H9 (cell line): ENCODE results near the gene MRPS6. TPM values are rescaled to one million over a fixed set of nuclear protein-coding genes. Genes with fewer than 3 reads are reported as not detected.

ENCODE experiments used
- DNase-seq: peaks from one replicate; pipeline ENCODE4 v3.0.0-alpha.2; 2017
- H2AFZ ChIP-seq: one replicate; pipeline ENCODE4 v1.6.1; 2013; ENCODE audit warnings: mild to moderate bottlenecking, low read length, control low read depth, moderate library complexity
- H2AK5ac ChIP-seq: 2 replicates; pipeline ENCODE4 v1.6.1; 2013; ENCODE audit warnings: low read length, control low read depth, mixed read lengths; ENCODE audit not compliant: insufficient read length
- H2BK120ac ChIP-seq: one replicate; pipeline ENCODE4 v1.6.1; 2013; ENCODE audit warnings: low read depth, mild to moderate bottlenecking, low read length, control low read depth, inconsistent platforms; ENCODE audit not compliant: poor library complexity, severe bottlenecking
- H2BK12ac ChIP-seq: 2 replicates; pipeline ENCODE4 v1.6.1; 2013; ENCODE audit warnings: low read length, control low read depth, mixed read lengths, low read depth; ENCODE audit not compliant: insufficient read length
- H2BK15ac ChIP-seq: 2 replicates; pipeline ENCODE4 v1.6.1; 2013; ENCODE audit warnings: low read depth, low read length, control low read depth
- H2BK20ac ChIP-seq: one replicate; pipeline ENCODE4 v1.6.1; 2013; ENCODE audit warnings: low read depth, mild to moderate bottlenecking, low read length, control low read depth, inconsistent platforms; ENCODE audit not compliant: poor library complexity, severe bottlenecking
- H2BK5ac ChIP-seq: 2 replicates; pipeline ENCODE4 v1.6.1; 2013; ENCODE audit warnings: low read length, control low read depth, mixed read lengths; ENCODE audit not compliant: insufficient read length
- H3K14ac ChIP-seq: 2 replicates; pipeline ENCODE4 v1.6.1; 2013; ENCODE audit warnings: low read length, control low read depth; ENCODE audit not compliant: insufficient read depth
- H3K18ac ChIP-seq: 2 replicates; pipeline ENCODE4 v1.6.1; 2013; ENCODE audit warnings: low read depth, mild to moderate bottlenecking, mixed read lengths, low read length, control low read depth; ENCODE audit not compliant: insufficient read length
- H3K23ac ChIP-seq: 2 replicates; pipeline ENCODE4 v1.6.1; 2013; ENCODE audit warnings: low read length, control low read depth, mixed read lengths, low read depth; ENCODE audit not compliant: insufficient read length
- H3K23me2 ChIP-seq: 2 replicates; pipeline ENCODE4 v1.6.1; 2013; ENCODE audit warnings: low read depth, mild to moderate bottlenecking, mixed read lengths, low read length, control low read depth; ENCODE audit not compliant: insufficient read length, poor library complexity, severe bottlenecking
- H3K27ac ChIP-seq: 2 replicates; pipeline ENCODE4 v1.5.1; 2013; ENCODE audit warnings: low read length, control low read depth, mixed read lengths, low read depth; ENCODE audit not compliant: insufficient read length
- H3K27me3 ChIP-seq: 2 replicates; pipeline ENCODE4 v1.6.1; 2013; ENCODE audit warnings: low read length, control low read depth, inconsistent platforms; ENCODE audit not compliant: insufficient read depth
- H3K4ac ChIP-seq: 2 replicates; pipeline ENCODE4 v1.6.1; 2013; ENCODE audit warnings: low read depth, mild to moderate bottlenecking, control low read depth, inconsistent platforms, low read length, moderate library complexity
- H3K4me1 ChIP-seq: 2 replicates; pipeline ENCODE4 v1.6.1; 2013; ENCODE audit warnings: low read length, control low read depth, inconsistent platforms; ENCODE audit not compliant: insufficient read depth
- H3K4me2 ChIP-seq: 2 replicates; pipeline ENCODE4 v1.6.1; 2013; ENCODE audit warnings: low read length, control low read depth, mixed read lengths; ENCODE audit not compliant: insufficient read length, insufficient read depth
- H3K56ac ChIP-seq: 2 replicates; pipeline ENCODE4 v1.6.1; 2013; ENCODE audit warnings: low read depth, mild to moderate bottlenecking, mixed read lengths, low read length, control low read depth; ENCODE audit not compliant: insufficient read length
- H3K79me1 ChIP-seq: 2 replicates; pipeline ENCODE4 v1.6.1; 2013; ENCODE audit warnings: low read depth, mild to moderate bottlenecking, moderate library complexity, low read length, control low read depth, inconsistent platforms; ENCODE audit not compliant: insufficient read depth, poor library complexity, severe bottlenecking
- H3K79me2 ChIP-seq: 2 replicates; pipeline ENCODE4 v1.6.1; 2013; ENCODE audit warnings: low read length, control low read depth, inconsistent platforms; ENCODE audit not compliant: insufficient read depth
- H3K9ac ChIP-seq: 2 replicates; pipeline ENCODE4 v1.6.1; 2013; ENCODE audit warnings: low read length, control low read depth, mixed read lengths; ENCODE audit not compliant: insufficient read length; ENCODE audit errors: extremely low read depth
- H3K9me3 ChIP-seq: one replicate; pipeline ENCODE4 v1.6.1; 2013; ENCODE audit warnings: low read depth, low read length, inconsistent platforms; ENCODE audit not compliant: control insufficient read depth
- H3T11ph ChIP-seq: one replicate; pipeline ENCODE4 v1.6.1; 2013; ENCODE audit warnings: mild to moderate bottlenecking, low read length, control low read depth, inconsistent platforms
- H4K20me1 ChIP-seq: one replicate; pipeline ENCODE4 v1.6.1; 2013; ENCODE audit not compliant: control insufficient read depth, insufficient read length, insufficient read depth
- H4K5ac ChIP-seq: 2 replicates; pipeline ENCODE4 v1.6.1; 2013; ENCODE audit warnings: low read depth, mild to moderate bottlenecking, mixed read lengths, low read length, control low read depth; ENCODE audit not compliant: insufficient read length
- H4K8ac ChIP-seq: replicated peaks from 2 replicates; pipeline ENCODE4 v1.6.1; 2013; ENCODE audit warnings: low read length, control low read depth, mixed read lengths, low read depth; ENCODE audit not compliant: insufficient read length
- H4K91ac ChIP-seq: 2 replicates; pipeline ENCODE4 v1.6.1; 2013; ENCODE audit warnings: low read depth, mild to moderate bottlenecking, moderate library complexity, mixed read lengths, low read length, control low read depth; ENCODE audit not compliant: insufficient read length
- H3K27ac Mint-ChIP-seq, 3 experiments: 2 replicates in 2 of 3; 3 replicates in 1 of 3; pipeline ENCODE4 v1.8.0; 2020 to 2021; ENCODE audit warnings: mixed read lengths in 3 of 3, mild to moderate bottlenecking in 1 of 3, moderate library complexity in 1 of 3
- H3K27me3 Mint-ChIP-seq: 2 replicates; pipeline ENCODE4 v1.8.0; 2021; ENCODE audit warnings: low read depth, mild to moderate bottlenecking, moderate library complexity, mixed read lengths
- H3K36me3 Mint-ChIP-seq, 3 experiments: 2 replicates in 2 of 3; 3 replicates in 1 of 3; pipeline ENCODE4 v1.8.0; 2020 to 2021; ENCODE audit warnings: low read depth in 3 of 3, mixed read lengths in 3 of 3; ENCODE audit not compliant: insufficient read depth in 1 of 3
- H3K4me1 Mint-ChIP-seq, 2 experiments: 2 replicates each; pipeline ENCODE4 v1.8.0; 2020; ENCODE audit warnings: mixed read lengths in 2 of 2
- H3K4me3 Mint-ChIP-seq, 2 experiments: 2 replicates in 1 of 2; 3 replicates in 1 of 2; pipeline ENCODE4 v1.8.0; 2020 to 2021; ENCODE audit warnings: mild to moderate bottlenecking in 2 of 2, mixed read lengths in 2 of 2, moderate library complexity in 1 of 2
- H3K9me3 Mint-ChIP-seq, 2 experiments: 2 replicates in 1 of 2; 3 replicates in 1 of 2; pipeline ENCODE4 v1.8.0; 2020; ENCODE audit warnings: mild to moderate bottlenecking in 2 of 2, mixed read lengths in 2 of 2, moderate library complexity in 1 of 2
- WGBS: extraction: QIAGEN DNeasy Blood & Tissue Kit; methylation state at CpG from one replicate; pipeline ENCODE4 v1.1.7; 2013; ENCODE audit warnings: missing lambda C conversion rate, low lambda C conversion rate, mixed read lengths; ENCODE audit not compliant: insufficient read length; ENCODE audit errors: extremely low coverage; 5-methylcytosine and 5-hydroxymethylcytosine counted together
- total RNA-seq: library from RNA; stranded (reverse); gene quantifications from 2 replicates; pipeline ENCODE4 v1.2.1, GENCODE V29; 2021
- TF ChIP-seq, protein P1 (sequence below): fragments of 200-600 bp; sonication (generic); conservative IDR thresholded peaks from 3 replicates; pipeline ENCODE4 v1.8.0; 2021; ENCODE audit warnings: antibody characterized with exemption, mild to moderate bottlenecking

MRPS6 gene
- total RNA-seq, 1 experiment from 2014 or later = 83.2 TPM

DNA sequence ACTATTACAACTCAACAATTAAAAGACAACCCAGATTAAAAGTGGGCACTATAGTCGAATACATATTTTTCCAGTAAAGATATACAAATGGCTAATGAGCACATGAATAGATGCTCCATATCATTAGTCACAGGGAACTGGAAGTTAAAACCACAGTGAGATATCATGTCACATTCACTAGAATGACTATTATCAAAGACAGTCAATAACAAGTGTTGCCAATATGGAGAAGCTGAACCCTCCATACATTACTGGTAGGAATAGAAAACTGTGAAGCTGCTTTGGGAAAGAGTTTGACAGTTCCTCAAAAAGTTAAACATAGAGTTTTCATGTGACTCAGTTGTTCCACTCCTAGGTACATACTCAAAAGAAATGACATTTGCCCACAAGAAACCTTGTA lies 30.6 kb upstream of the MRPS6 start:
- Histone ChIP-seq H2BK12ac (no peak overlapping the region), H3K4ac (no peak overlapping the region), H3K79me2 (no peaks in the 10 kb centered on the region), H2AK5ac (no peak overlapping the region), H2BK20ac (no peak overlapping the region), H3K23ac (no peak overlapping the region), H3K9me3 (no peaks in the 10 kb centered on the region), H3K4me2 (no peak overlapping the region), H3K14ac (no peak overlapping the region), H4K5ac (no peak overlapping the region), H3T11ph (no peak overlapping the region), H3K23me2 (no peaks in the 10 kb centered on the region), H4K91ac (no peak overlapping the region), H2BK5ac (no peak overlapping the region), H2AFZ (no peak overlapping the region), H2BK15ac (no peak overlapping the region), H3K27ac (no peak overlapping the region), H3K18ac (no peak overlapping the region), H3K4me1 (no peaks in the 10 kb centered on the region), H3K56ac (no peak overlapping the region), H2BK120ac (no peak overlapping the region), H4K8ac (no peak overlapping the region), H4K20me1 (no peaks in the 10 kb centered on the region), H3K79me1 (no peaks in the 10 kb centered on the region), H3K9ac (no peak overlapping the region), H3K27me3 (no peaks in the 10 kb centered on the region)
- no CpG with 5 or more reads among the region's 1 CpG for WGBS
- no peak overlapping the region for H3K27ac Mint-ChIP-seq
- H3K27me3 Mint-ChIP-seq = no peaks in the 10 kb centered on the region; the same call in 1 of the 2 replicates
- no peaks in the 10 kb centered on the region for H3K36me3 Mint-ChIP-seq
- H3K9me3 Mint-ChIP-seq = no peaks in the 10 kb centered on the region
- no peak for DNase-seq
- no peaks in the 10 kb centered on the region for H3K4me1 Mint-ChIP-seq
- no peak overlapping the region for H3K4me3 Mint-ChIP-seq
- TF ChIP-seq, protein P1, sequence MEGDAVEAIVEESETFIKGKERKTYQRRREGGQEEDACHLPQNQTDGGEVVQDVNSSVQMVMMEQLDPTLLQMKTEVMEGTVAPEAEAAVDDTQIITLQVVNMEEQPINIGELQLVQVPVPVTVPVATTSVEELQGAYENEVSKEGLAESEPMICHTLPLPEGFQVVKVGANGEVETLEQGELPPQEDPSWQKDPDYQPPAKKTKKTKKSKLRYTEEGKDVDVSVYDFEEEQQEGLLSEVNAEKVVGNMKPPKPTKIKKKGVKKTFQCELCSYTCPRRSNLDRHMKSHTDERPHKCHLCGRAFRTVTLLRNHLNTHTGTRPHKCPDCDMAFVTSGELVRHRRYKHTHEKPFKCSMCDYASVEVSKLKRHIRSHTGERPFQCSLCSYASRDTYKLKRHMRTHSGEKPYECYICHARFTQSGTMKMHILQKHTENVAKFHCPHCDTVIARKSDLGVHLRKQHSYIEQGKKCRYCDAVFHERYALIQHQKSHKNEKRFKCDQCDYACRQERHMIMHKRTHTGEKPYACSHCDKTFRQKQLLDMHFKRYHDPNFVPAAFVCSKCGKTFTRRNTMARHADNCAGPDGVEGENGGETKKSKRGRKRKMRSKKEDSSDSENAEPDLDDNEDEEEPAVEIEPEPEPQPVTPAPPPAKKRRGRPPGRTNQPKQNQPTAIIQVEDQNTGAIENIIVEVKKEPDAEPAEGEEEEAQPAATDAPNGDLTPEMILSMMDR = no peak
